GM12892 (cell line): ENCODE data around the gene PRRC2C.

Experiments
- POLR2A ChIP-seq: IDR thresholded peaks from 2 replicates; pipeline ENCODE4 v1.6.1; 2011; ENCODE audit warnings: low read depth, low read length, control low read depth
- POLR2AphosphoS5 ChIP-seq: IDR thresholded peaks from 2 replicates; pipeline ENCODE4 v1.6.1; 2011; ENCODE audit warnings: low read depth, low read length, control low read depth
- TAF1 ChIP-seq: IDR thresholded peaks from 2 replicates; pipeline ENCODE4 v1.6.1; 2011; ENCODE audit warnings: low read depth, mild to moderate bottlenecking, control low read depth, low read length, borderline replicate concordance

DNA sequence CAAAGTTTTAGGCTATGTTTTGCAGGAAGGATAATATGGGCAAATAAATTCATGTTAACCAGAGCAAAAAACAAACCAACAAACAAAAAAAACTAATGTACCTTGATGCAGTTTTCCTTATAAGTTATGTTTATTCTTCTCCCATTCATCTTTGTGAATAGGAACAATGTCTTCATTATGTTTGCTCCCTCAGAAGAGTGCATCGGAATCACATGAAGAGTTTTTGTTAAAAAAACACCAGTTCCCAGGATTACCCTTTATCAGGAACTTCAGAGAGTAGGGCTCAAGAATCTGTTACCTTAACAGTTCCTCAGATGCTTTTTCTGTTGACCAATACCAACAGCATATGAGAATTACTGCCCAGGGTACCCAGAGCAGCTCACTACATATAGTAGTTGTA is 14.6 kb upstream of the PRRC2C start:
- TF ChIP-seq POLR2AphosphoS5 (no peak), POLR2A (no peak), TAF1 (no peak)
